IMR-90 (cell line): Measurements from ENCODE around the gene NAGPA. TPM values are rescaled to one million over a fixed set of nuclear protein-coding genes. Genes with fewer than 3 reads are reported as not detected.

Experiments
- ATAC-seq: fragments of 200-7000 bp; cut with Tn5 transposase; 2 replicates; pipeline ENCODE4 v1.9.1; 2020; ENCODE audit warnings: low read depth, mild to moderate bottlenecking, moderate library complexity
- BruUV-seq: library from RNA; stranded (reverse); fragments of 400-500 nt; replicated peaks from 2 replicates; lab custom pipeline; 2021; lab: Mats Ljungman, UMichigan
- CTCF ChIA-PET: fragments of 300-600 bp; formaldehyde crosslinking; extraction: SDS; loops from one replicate; lab custom pipeline; 2021; ENCODE audit warnings: antibody characterized with exemption; lab: Yijun Ruan, JAX
- POLR2A ChIA-PET: fragments of 300-600 bp; sonication (Branson Sonifier 250); formaldehyde crosslinking; loops from one replicate; lab custom pipeline; 2022; ENCODE audit warnings: antibody characterized with exemption; ENCODE audit not compliant: unreplicated experiment; lab: Charles Lee
- DNase-seq: peaks from one replicate; pipeline ENCODE4 v3.0.0; 2013
- H2AFZ ChIP-seq: replicated peaks from 2 replicates; pipeline ENCODE3; 2013; ENCODE audit warnings: low read length, mild to moderate bottlenecking; ENCODE audit not compliant: poor library complexity
- H2AK5ac ChIP-seq: 2 replicates; pipeline ENCODE4 v1.6.1; 2013; ENCODE audit warnings: low read depth, low read length, inconsistent platforms
- H2AK9ac ChIP-seq: replicated peaks from 2 replicates; pipeline ENCODE3; 2013; ENCODE audit warnings: mild to moderate bottlenecking, low read depth, low read length, moderate library complexity; ENCODE audit not compliant: poor library complexity
- H2BK120ac ChIP-seq: 2 replicates; pipeline ENCODE4 v1.6.1; 2013; ENCODE audit warnings: low read depth, low read length, inconsistent platforms
- H2BK15ac ChIP-seq: 3 replicates; pipeline ENCODE4 v1.6.1; 2013; ENCODE audit warnings: low read depth, low read length, inconsistent platforms
- H2BK20ac ChIP-seq: 2 replicates; pipeline ENCODE4 v1.6.1; 2013; ENCODE audit warnings: low read depth, mild to moderate bottlenecking, inconsistent platforms, low read length, moderate library complexity
- H2BK5ac ChIP-seq: 2 replicates; pipeline ENCODE4 v1.6.1; 2013; ENCODE audit warnings: mild to moderate bottlenecking, low read depth, low read length, inconsistent platforms; ENCODE audit not compliant: poor library complexity, severe bottlenecking
- H3K14ac ChIP-seq: replicated peaks from 2 replicates; pipeline ENCODE4 v1.6.1; 2013; ENCODE audit warnings: low read depth, low read length, inconsistent platforms
- H3K18ac ChIP-seq: 2 replicates; pipeline ENCODE4 v1.6.1; 2013; ENCODE audit warnings: low read depth, low read length, control low read depth
- H3K23ac ChIP-seq: 2 replicates; pipeline ENCODE4 v1.6.1; 2013; ENCODE audit warnings: low read depth, low read length, inconsistent platforms
- H3K27ac ChIP-seq: 2 replicates; pipeline ENCODE4 v1.5.1; 2013; ENCODE audit warnings: mild to moderate bottlenecking, control low read depth, low read length; ENCODE audit not compliant: insufficient read depth
- H3K27me3 ChIP-seq: 2 replicates; pipeline ENCODE4 v1.6.1; 2013; ENCODE audit warnings: low read length; ENCODE audit not compliant: control insufficient read depth, insufficient read depth
- H3K36me3 ChIP-seq: 2 replicates; pipeline ENCODE4 v1.6.1; 2013; ENCODE audit warnings: low read length, mixed read lengths; ENCODE audit not compliant: control insufficient read depth, insufficient read depth
- H3K4ac ChIP-seq: 2 replicates; pipeline ENCODE4 v1.6.1; 2013; ENCODE audit warnings: low read depth, low read length, inconsistent platforms
- H3K4me1 ChIP-seq: 2 replicates; pipeline ENCODE4 v1.6.1; 2013; ENCODE audit warnings: low read length, mixed read lengths; ENCODE audit not compliant: control insufficient read depth, insufficient read depth
- H3K4me2 ChIP-seq: 2 replicates; pipeline ENCODE4 v1.6.1; 2013; ENCODE audit warnings: low read depth, mild to moderate bottlenecking, control low read depth, low read length, moderate library complexity
- H3K4me3 ChIP-seq: 2 replicates; pipeline ENCODE4 v1.5.1; 2013; ENCODE audit warnings: low read depth, mild to moderate bottlenecking, control low read depth, low read length, moderate library complexity; ENCODE audit not compliant: insufficient read depth
- H3K56ac ChIP-seq: 2 replicates; pipeline ENCODE4 v1.6.1; 2013; ENCODE audit warnings: low read length, inconsistent platforms; ENCODE audit not compliant: insufficient read depth; ENCODE audit errors: extremely low read depth
- H3K79me1 ChIP-seq, 2 experiments: 2 replicates each; pipeline ENCODE4 v1.6.1; 2013; ENCODE audit warnings: low read length in 2 of 2, inconsistent platforms in 1 of 2, low read depth in 1 of 2
- H3K9ac ChIP-seq: 2 replicates; pipeline ENCODE4 v1.6.1; 2013; ENCODE audit warnings: low read depth, low read length, control low read depth
- H3K9me1 ChIP-seq: 2 replicates; pipeline ENCODE4 v1.6.1; 2013; ENCODE audit warnings: low read length, inconsistent platforms; ENCODE audit not compliant: insufficient read depth
- H3K9me3 ChIP-seq: 2 replicates; pipeline ENCODE4 v1.6.1; 2013; ENCODE audit warnings: low read length; ENCODE audit not compliant: control insufficient read depth, insufficient read depth
- H4K20me1 ChIP-seq: 2 replicates; pipeline ENCODE4 v1.6.1; 2013; ENCODE audit warnings: low read length, inconsistent platforms; ENCODE audit not compliant: insufficient read depth
- H4K5ac ChIP-seq: 2 replicates; pipeline ENCODE4 v1.6.1; 2013; ENCODE audit warnings: mild to moderate bottlenecking, low read depth, low read length, control low read depth
- H4K8ac ChIP-seq, 2 experiments: 2 replicates each; pipeline ENCODE4 v1.6.1; 2013; ENCODE audit warnings: low read depth in 2 of 2, low read length in 2 of 2, control low read depth in 1 of 2, inconsistent platforms in 1 of 2
- H4K91ac ChIP-seq: 2 replicates; pipeline ENCODE4 v1.6.1; 2013; ENCODE audit warnings: low read depth, low read length, inconsistent platforms; ENCODE audit not compliant: insufficient read depth
- BHLHE40 ChIP-seq: fragments of 150-350 bp; IDR thresholded peaks from 2 replicates; pipeline ENCODE4 v1.6.1; 2016; ENCODE audit warnings: mild to moderate bottlenecking, low read depth, low read length
- CEBPB ChIP-seq: IDR thresholded peaks from 2 replicates; pipeline ENCODE4 v1.6.1; 2012; ENCODE audit warnings: low read depth, low read length, improper control_type of control experiment
- CHD1 ChIP-seq: IDR thresholded peaks from 2 replicates; pipeline ENCODE4 v1.6.1; 2012; ENCODE audit warnings: low read depth, low read length, improper control_type of control experiment
- CTCF ChIP-seq: conservative IDR thresholded peaks from 2 replicates; pipeline ENCODE4 v1.5.1; 2012; ENCODE audit warnings: mild to moderate bottlenecking, low read depth, low read length, improper control_type of control experiment
- MAZ ChIP-seq: IDR thresholded peaks from 2 replicates; pipeline ENCODE4 v1.6.1; 2012; ENCODE audit warnings: low read depth, mild to moderate bottlenecking, low read length, improper control_type of control experiment, moderate library complexity, borderline replicate concordance
- POLR2A ChIP-seq: IDR thresholded peaks from 2 replicates; pipeline ENCODE4 v1.6.1; 2012; ENCODE audit warnings: mild to moderate bottlenecking, low read depth, low read length
- WGBS, 2 experiments: methylation state at CpG; one replicate each; pipeline versions ENCODE4 v1.1.5 to v1.1.7; 2013; ENCODE audit warnings: missing lambda C conversion rate in 2 of 2; ENCODE audit not compliant: insufficient read length in 1 of 2; ENCODE audit errors: extremely low coverage in 2 of 2; 5-methylcytosine and 5-hydroxymethylcytosine counted together
- dilution Hi-C: fragments of 300-500 bp; cut with HindIII; formaldehyde crosslinking; loops from one replicate; pipeline ENCODE4 v1.14.3; 2018; ENCODE audit warnings: low sequenced_read_pairs; ENCODE audit not compliant: unreplicated experiment
- in situ Hi-C: fragments of 300-500 bp; cut with MboI; formaldehyde crosslinking; loops from 3 replicates; pipeline ENCODE4 v1.14.3; 2019; ENCODE audit warnings: low sequenced_read_pairs, inconsistent platforms, mixed read lengths
- intact Hi-C: fragments of 100-400 bp; cut with micrococcal nuclease; formaldehyde crosslinking; loops from 2 replicates; pipeline ENCODE4 v1.10.0; 2022
- polyA plus RNA-seq, 3 experiments: library from polyadenylated mRNA; depleted of rRNA; stranded (reverse); fragments of >200 nt; gene quantifications; 2 replicates each; pipeline ENCODE4 v1.2.3, GENCODE V29; 2012; ENCODE audit warnings: low replicate concordance in 1 of 3
- total RNA-seq: library from RNA; depleted of rRNA; stranded (reverse); fragments of >200 nt; gene quantifications from 2 replicates; pipeline ENCODE4 v1.2.3, GENCODE V29; 2012

Gene NAGPA
- total and polyA plus RNA-seq, 2 of the 4 experiments (the other 2 are of a cell fraction): 6.5 to 12.2 TPM

- ChIA-PET CTCF (no interaction called here), POLR2A (no interaction called here)
- Histone ChIP-seq H3K4ac (no peak overlapping the region), H4K91ac (no peak overlapping the region), H3K79me1 (peaks cover 3 to 13% of the 10 kb centered on the region in 2 experiments; a peak in 2 of 4 replicates), H3K4me3 (no peak overlapping the region), H3K36me3 (0 out of 2 replicates have a peak, but pooled peaks cover 1% of the 10 kb centered on the region), H3K9me1 (peaks cover 8% of the 10 kb centered on the region), H3K14ac (no peak overlapping the region), H3K23ac (no peak overlapping the region), H3K9ac (no peak overlapping the region), H4K8ac (no peak overlapping the region), H2AFZ (no peak overlapping the region), H3K4me2 (no peak overlapping the region), H2AK5ac (no peak overlapping the region), H3K9me3 (no peaks in the 10 kb centered on the region), H4K5ac (no peak overlapping the region), H2BK120ac (no peak overlapping the region), H3K18ac (no peak overlapping the region), H2BK20ac (no peak overlapping the region), H2BK5ac (no peak overlapping the region), H3K27me3 (no peaks in the 10 kb centered on the region), H4K20me1 (no peaks in the 10 kb centered on the region), H2AK9ac (no peak overlapping the region), H3K27ac (no peak overlapping the region), H2BK15ac (no peak overlapping the region), H3K56ac (no peak overlapping the region), H3K4me1 (peaks cover 3% of the 10 kb centered on the region; the same call in 1 of the 2 replicates)
- TF ChIP-seq BHLHE40 (no peak), POLR2A (no peak), CHD1 (no peak), MAZ (no peak), CTCF (no peak), CEBPB (no peak)
- in situ Hi-C loops (no loop called here), intact Hi-C loops (loop anchor here (5.0 kb wide), 1 partner anchor 183 kb away; the partner anchor contains the start of genes GLYR1 and UBN1), dilution Hi-C loops (no loop called here)
- WGBS, 2 experiments: 81% methylated on average over 9 of the region's 12 CpGs; no CpG with 5 or more reads in 1 of the 2 experiments
- DNase-seq (no peak), ATAC-seq (no peak)
- no TSS peak for BruUV-seq
Measured at GRCh38 chr16:5030251-5030870, 3.4 kb downstream of the NAGPA start.
